Activated CD4-positive, alpha-beta T cell treated with anti-CD3 and anti-CD28 coated beads, Interleukin-2, amount 10 ng/mL, durations not matched to agents 7 days and 5 days (primary cell): ENCODE results near the gene SYCP2L. TPM values are rescaled to one million over a fixed set of nuclear protein-coding genes. Genes with fewer than 3 reads are reported as not detected.

ENCODE experiments used
- CTCF ChIA-PET: fragments of 350-600 bp; sonication (Branson Sonifier 250); formaldehyde crosslinking; loops from one replicate; lab custom pipeline; 2021; ENCODE audit warnings: antibody characterized with exemption; lab: Charles Lee
- POLR2A ChIA-PET: fragments of 350-600 bp; sonication (Branson Sonifier 250); formaldehyde crosslinking; loops from one replicate; lab custom pipeline; 2021; ENCODE audit warnings: antibody characterized with exemption; lab: Charles Lee
- DNase-seq: peaks from one replicate; pipeline ENCODE4 v3.0.0-alpha.2; 2020
- H3K27ac Mint-ChIP-seq: one replicate; pipeline ENCODE4 v1.8.0; 2021; ENCODE audit warnings: mild to moderate bottlenecking, moderate library complexity, mixed read lengths
- H3K27me3 Mint-ChIP-seq: one replicate; pipeline ENCODE4 v1.8.0; 2021; ENCODE audit warnings: mixed read lengths
- H3K36me3 Mint-ChIP-seq: one replicate; pipeline ENCODE4 v1.8.0; 2021; ENCODE audit warnings: low read depth, mixed read lengths
- H3K4me1 Mint-ChIP-seq: one replicate; pipeline ENCODE4 v1.8.0; 2021; ENCODE audit warnings: mixed read lengths
- H3K4me3 Mint-ChIP-seq: one replicate; pipeline ENCODE4 v1.8.0; 2021; ENCODE audit warnings: mild to moderate bottlenecking, moderate library complexity, mixed read lengths
- H3K9me3 Mint-ChIP-seq: one replicate; pipeline ENCODE4 v1.8.0; 2021; ENCODE audit warnings: mixed read lengths
- total RNA-seq, 2 experiments: library from RNA; stranded (reverse); gene quantifications; one replicate each; pipeline ENCODE4 v1.2.3, GENCODE V29; 2021

The SYCP2L gene
- total RNA-seq, 2 experiments from 2014 or later, result 0.25 to 0.37 TPM

DNA sequence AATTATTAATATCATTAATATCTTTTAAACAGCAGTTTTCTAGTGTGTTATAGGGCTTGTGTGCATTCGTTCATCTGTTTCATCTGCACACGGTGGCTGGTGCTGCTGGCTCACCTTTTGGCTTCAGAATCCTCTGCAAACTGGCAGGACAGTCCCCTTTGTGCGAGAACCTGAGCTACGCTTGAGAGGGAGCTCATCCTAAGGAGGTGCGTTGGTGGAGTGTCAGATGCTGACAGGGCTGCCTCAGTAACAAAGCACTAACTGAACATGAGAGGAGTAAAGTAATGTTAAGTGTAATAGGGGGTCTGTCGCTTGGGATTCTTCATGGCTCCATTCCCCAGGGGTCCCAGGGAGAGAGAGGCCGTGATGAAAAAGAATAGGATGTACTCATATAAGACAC is 134.9 kb downstream of the SYCP2L start:
- H3K4me1 Mint-ChIP-seq, result no peaks in the 10 kb centered on the region
- H3K27ac Mint-ChIP-seq, result no peak overlapping the region
- H3K36me3 Mint-ChIP-seq, result no peaks in the 10 kb centered on the region
- ChIA-PET CTCF (no interaction called here), POLR2A (no interaction called here)
- H3K9me3 Mint-ChIP-seq, result no peaks in the 10 kb centered on the region
- peaks cover 40% of the 10 kb centered on the region for H3K27me3 Mint-ChIP-seq
- H3K4me3 Mint-ChIP-seq, result no peak overlapping the region
- DNase-seq, result no peak

DNA sequence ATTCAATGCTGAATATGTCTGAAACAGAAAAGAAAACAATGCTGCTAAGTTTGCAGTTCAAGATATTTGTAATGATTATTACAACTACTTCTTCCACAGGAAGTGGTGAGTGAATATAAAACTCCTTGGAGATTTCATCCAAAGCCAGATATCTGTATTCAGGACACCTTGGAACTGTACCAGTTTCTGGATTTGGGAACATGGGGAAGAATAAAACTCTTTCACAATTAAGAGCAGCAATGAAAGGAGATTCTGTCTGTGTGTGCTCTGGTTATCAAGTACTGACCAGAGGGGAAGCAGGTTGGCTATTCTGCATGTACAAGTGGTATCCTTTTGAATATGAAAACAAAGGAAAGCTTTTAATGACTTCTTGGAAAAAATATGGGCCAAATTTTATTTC is 136.2 kb downstream of the SYCP2L start:
- Mint-ChIP-seq H3K27me3 (peaks cover 43% of the 10 kb centered on the region), H3K36me3 (no peaks in the 10 kb centered on the region), H3K4me3 (no peak overlapping the region), H3K9me3 (no peaks in the 10 kb centered on the region), H3K27ac (no peak overlapping the region), H3K4me1 (no peaks in the 10 kb centered on the region)
- POLR2A ChIA-PET, result no interaction called here
- DNase-seq, result no peak
- CTCF ChIA-PET, result interaction anchor here (0.6 to 1.3 kb wide), 3 partner anchors 68 to 201 kb away, joined by 3 read pairs; no protein-coding TSS in a partner anchor

Other genes with a start within 250 kb of the SYCP2L start
- 1 to 10 TPM; 1.1 to 1.9 TPM for gene C6orf52, start 192.4 kb upstream of the SYCP2L start, total RNA-seq
- 10 to 100 TPM; 13.4 to 15.1 TPM for gene PAK1IP1, start 192.1 kb upstream of the SYCP2L start, total RNA-seq
- gene TMEM14C, start 164.0 kb upstream of the SYCP2L start, total RNA-seq, result 10 to 100 TPM; 65.6 to 66.6 TPM
- 10 to 100 TPM; 78.3 to 83.6 TPM for gene TMEM14B, start 139.2 kb upstream of the SYCP2L start, total RNA-seq
- gene MAK, start 48.5 kb upstream of the SYCP2L start, total RNA-seq, result under 1 TPM in 1 of 2 experiments, not detected in 1; 0.07 TPM
- not detected for gene GCM2, start 5.0 kb upstream of the SYCP2L start, total RNA-seq
- gene ELOVL2, start 157.3 kb downstream of the SYCP2L start, total RNA-seq, result not detected
- gene SMIM13, start 206.8 kb downstream of the SYCP2L start, total RNA-seq, result 1 to 10 TPM; 7.9 to 9.2 TPM
- gene ERVFRD-1, start 224.7 kb downstream of the SYCP2L start, total RNA-seq, result not detected